Ectodermal cell (in vitro differentiated cells): ENCODE results near the gene GNG2.

Experiments
- H3K27ac ChIP-seq: 2 replicates; pipeline ENCODE4 v1.7.0; 2013; ENCODE audit warnings: mild to moderate bottlenecking, low read depth, low read length; ENCODE audit not compliant: insufficient read depth, poor library complexity, severe bottlenecking
- H3K27me3 ChIP-seq: 2 replicates; pipeline ENCODE4 v1.7.0; 2013; ENCODE audit warnings: mild to moderate bottlenecking, low read length; ENCODE audit not compliant: insufficient read depth, control insufficient read depth, poor library complexity, severe bottlenecking
- H3K36me3 ChIP-seq: one replicate; pipeline ENCODE4 v1.7.0; 2013; ENCODE audit warnings: low read length; ENCODE audit not compliant: control insufficient read depth, insufficient read depth
- H3K4me1 ChIP-seq: one replicate; pipeline ENCODE4 v1.7.0; 2013; ENCODE audit warnings: low read length; ENCODE audit not compliant: control insufficient read depth, insufficient read depth
- H3K4me3 ChIP-seq: 2 replicates; pipeline ENCODE4 v1.7.0; 2013; ENCODE audit warnings: low read depth, low read length, control low read depth; ENCODE audit not compliant: insufficient read depth
- H3K9me3 ChIP-seq: 2 replicates; pipeline ENCODE4 v1.7.0; 2013; ENCODE audit warnings: mild to moderate bottlenecking, low read length, moderate library complexity; ENCODE audit not compliant: control insufficient read depth
- WGBS, 2 experiments: methylation state at CpG; one replicate each; pipeline ENCODE4 v1.1.7; 2013; ENCODE audit warnings: missing lambda C conversion rate in 2 of 2; 5-methylcytosine and 5-hydroxymethylcytosine counted together

Gene GNG2

GRCh38 chr14:52013984-52014600, 153.7 kb downstream of the GNG2 start:
- H3K4me3 ChIP-seq, result no peak overlapping the region
- H3K9me3 ChIP-seq, result no peaks in the 10 kb centered on the region
- H3K27ac ChIP-seq, result no peak overlapping the region
- WGBS, 2 experiments, result 79 to 87% methylated on average over 9 to 11 of the region's 11 CpGs
- H3K4me1 ChIP-seq, result peaks cover 8% of the 10 kb centered on the region
- no peaks in the 10 kb centered on the region for H3K36me3 ChIP-seq
- H3K27me3 ChIP-seq, result no peaks in the 10 kb centered on the region

- Histone ChIP-seq H3K36me3 (no peaks in the 10 kb centered on the region), H3K27me3 (no peaks in the 10 kb centered on the region), H3K27ac (no peak overlapping the region), H3K9me3 (no peaks in the 10 kb centered on the region), H3K4me1 (peaks cover 8% of the 10 kb centered on the region), H3K4me3 (no peak overlapping the region)
- WGBS, 2 experiments, result 88 to 91% methylated on average over 15 of the region's 15 CpGs
These were observed 154.3 kb downstream of the GNG2 start for GRCh38 chr14:52014601-52015267.

DNA sequence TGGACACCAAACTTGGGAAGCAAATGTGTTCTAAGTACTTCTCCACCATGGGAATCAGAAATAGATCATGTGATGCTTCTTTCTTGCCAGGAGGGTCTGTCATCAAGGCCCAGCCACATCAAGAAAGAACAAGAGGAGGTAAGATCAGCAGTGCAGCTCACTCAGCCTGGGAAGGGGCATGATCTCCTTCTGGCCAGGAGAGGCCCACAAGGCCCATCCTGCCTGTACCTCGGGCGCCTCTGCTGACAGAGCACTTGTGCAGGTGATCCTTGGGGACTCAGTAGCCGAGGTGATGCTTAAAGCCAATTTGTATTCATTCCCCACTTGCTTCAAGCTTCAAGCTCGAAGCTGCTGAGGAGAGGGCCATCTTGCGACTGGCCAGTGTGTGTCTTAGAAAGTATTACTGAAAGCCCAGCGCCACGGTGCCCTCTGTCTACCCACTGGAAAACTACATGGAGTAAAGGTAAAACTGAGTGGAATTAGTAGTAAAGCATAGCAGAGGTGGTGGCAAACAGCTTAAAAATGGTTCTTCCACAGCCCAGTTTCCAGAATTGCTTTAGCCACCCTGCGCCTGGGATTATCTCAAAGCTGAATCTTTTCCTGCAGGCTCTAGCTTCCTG, 155.1 kb downstream of the GNG2 start:
- no peaks in the 10 kb centered on the region for H3K9me3 ChIP-seq
- 80 to 85% methylated on average over 8 of the region's 8 CpGs for WGBS, 2 experiments

GRCh38 chr14:52018252-52018651, 157.8 kb downstream of the GNG2 start:
- no peak overlapping the region for H3K4me3 ChIP-seq
- 95 to 96% methylated on average over 4 of the region's 4 CpGs for WGBS, 2 experiments
- no peaks in the 10 kb centered on the region for H3K9me3 ChIP-seq
- no peak overlapping the region for H3K27ac ChIP-seq
- no peaks in the 10 kb centered on the region for H3K27me3 ChIP-seq
- no peaks in the 10 kb centered on the region for H3K36me3 ChIP-seq
- peaks cover 8% of the 10 kb centered on the region for H3K4me1 ChIP-seq

More for the DNA sequence above, 155.1 kb downstream of the GNG2 start:
- Histone ChIP-seq H3K4me3 (no peak overlapping the region), H3K27me3 (no peaks in the 10 kb centered on the region), H3K27ac (no peak overlapping the region), H3K4me1 (peaks cover 8% of the 10 kb centered on the region), H3K36me3 (no peaks in the 10 kb centered on the region)

DNA sequence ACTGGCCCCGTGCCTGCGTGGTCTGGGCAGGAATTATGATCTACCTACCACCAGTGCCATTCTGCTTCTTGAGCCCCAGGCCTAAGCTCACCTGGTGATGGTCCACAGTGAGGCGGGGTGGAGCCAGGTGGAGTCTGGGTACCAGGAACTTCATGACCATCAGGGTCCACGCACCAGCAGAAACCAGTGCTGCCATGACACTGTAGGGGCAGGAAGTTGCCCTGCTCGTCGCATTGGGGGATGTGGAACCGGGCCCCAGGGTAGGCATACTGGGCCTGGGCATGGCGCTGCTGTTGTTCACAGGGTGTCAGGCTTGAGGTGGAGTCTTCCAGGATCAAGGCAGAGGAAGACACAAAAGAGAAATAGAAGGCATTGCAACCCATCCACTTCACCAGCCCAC, 158.6 kb downstream of the GNG2 start:
- no peaks in the 10 kb centered on the region for H3K9me3 ChIP-seq
- 96 to 97% methylated on average over 8 of the region's 8 CpGs for WGBS, 2 experiments
- H3K36me3 ChIP-seq, result no peaks in the 10 kb centered on the region
- no peaks in the 10 kb centered on the region for H3K27me3 ChIP-seq
- H3K27ac ChIP-seq, result no peak overlapping the region
- peaks cover 8% of the 10 kb centered on the region for H3K4me1 ChIP-seq
- no peak overlapping the region for H3K4me3 ChIP-seq
